HG03442 (cell line): ENCODE results near the gene GALNS.
"Not testable (repeated sequence)": the region's sequence is repeated elsewhere in the genome, so short reads cannot be mapped to it uniquely, and the experiment has no call there.

ENCODE experiments used
- ATAC-seq: cut with Tn5 transposase; IDR thresholded peaks from one replicate; pipeline ENCODE4 v1.9.1; 2021; ENCODE audit warnings: mild to moderate bottlenecking, moderate library complexity; ENCODE audit not compliant: unreplicated experiment

Gene GALNS

GRCh38 chr16:88772871-88773811 lies 83.6 kb downstream of the GALNS start:
- no peak for ATAC-seq

- ATAC-seq = not testable (repeated sequence)
Observed at GRCh38 chr16:88771781-88772180, 85.0 kb downstream of the GALNS start.

GRCh38 chr16:88771294-88771772 lies 85.4 kb downstream of the GALNS start:
- no peak for ATAC-seq

GRCh38 chr16:88770461-88771293 lies 86.1 kb downstream of the GALNS start:
- no peak for ATAC-seq

- no peak for ATAC-seq
Observed at GRCh38 chr16:88769617-88770460, 86.9 kb downstream of the GALNS start.

GRCh38 chr16:88768071-88768783 lies 88.5 kb downstream of the GALNS start:
- ATAC-seq = no peak

GRCh38 chr16:88767546-88768070 lies 89.1 kb downstream of the GALNS start:
- no peak for ATAC-seq

GRCh38 chr16:88766975-88767374 lies 89.8 kb downstream of the GALNS start:
- ATAC-seq = no peak

- no peak for ATAC-seq
Observed at GRCh38 chr16:88764913-88765349, 91.8 kb downstream of the GALNS start.

- ATAC-seq = no peak
Observed at GRCh38 chr16:88764080-88764479, 92.7 kb downstream of the GALNS start.
